ENCODE results near the gene MED25. TPM values are rescaled to one million over a fixed set of nuclear protein-coding genes. Genes with fewer than 3 reads are reported as not detected.

MED25 gene
- 16.1 TPM in 2 replicates for total RNA-seq (2014; rRNA removed; shearing (Covaris generic))

DNA sequence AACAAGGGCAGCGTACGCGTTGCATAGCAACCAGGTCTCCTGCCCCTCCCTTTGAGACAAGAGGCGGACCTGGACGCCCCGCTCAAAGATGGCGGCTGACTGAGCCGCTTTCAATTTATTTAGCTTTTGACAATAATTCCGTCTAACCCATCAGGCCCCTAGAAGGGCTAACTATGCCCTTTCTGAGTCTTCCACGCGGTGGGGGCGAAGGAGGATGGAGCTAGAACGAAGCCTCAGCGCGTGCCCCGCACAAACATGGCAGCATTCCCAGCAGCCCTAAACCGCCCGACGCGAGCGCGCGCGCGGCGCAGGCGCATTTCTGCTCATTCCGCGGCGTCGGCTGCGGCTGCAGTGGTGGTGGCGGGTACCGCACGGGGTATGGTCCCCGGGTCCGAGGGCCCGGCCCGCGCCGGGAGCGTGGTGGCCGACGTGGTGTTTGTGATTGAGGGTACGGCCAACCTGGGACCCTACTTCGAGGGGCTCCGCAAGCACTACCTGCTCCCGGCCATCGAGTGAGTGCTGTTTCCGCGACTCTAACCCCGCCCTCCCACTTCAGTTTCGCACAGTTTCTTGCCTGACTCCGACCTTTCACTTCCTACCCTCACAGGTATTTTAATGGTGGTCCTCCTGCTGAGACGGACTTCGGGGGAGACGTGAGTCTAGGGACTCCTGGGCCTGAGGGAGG is at the start of gene MED25:
MED25 (plus strand) TSS at position 326 of the 685 bp plus-strand sequence; CDS start at position 379, 53 bp downstream.
- DNase-seq (ENCODE audit: low spot score): peak; percentile 74

DNA sequence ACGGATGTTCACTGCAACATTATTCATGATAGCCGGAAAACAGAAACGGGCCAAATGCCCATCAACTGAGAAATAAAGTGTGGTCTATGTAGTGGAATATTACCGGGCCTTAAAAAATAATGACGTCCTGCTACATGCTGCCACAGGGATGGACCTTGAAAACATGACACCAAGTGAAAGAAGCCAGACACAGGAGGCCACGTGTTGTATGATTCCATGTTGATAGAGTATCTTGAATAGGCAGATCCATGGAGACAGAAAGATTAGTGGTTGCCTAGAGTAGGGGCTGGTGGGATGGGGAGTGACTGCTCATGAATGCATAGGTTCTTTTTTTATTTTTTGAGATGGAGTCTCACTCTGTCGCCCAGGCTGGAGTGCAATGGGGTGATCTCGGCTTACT is 47.6 kb upstream of the MED25 start:
- DNase-seq (ENCODE audit: low spot score): no peak

DNA sequence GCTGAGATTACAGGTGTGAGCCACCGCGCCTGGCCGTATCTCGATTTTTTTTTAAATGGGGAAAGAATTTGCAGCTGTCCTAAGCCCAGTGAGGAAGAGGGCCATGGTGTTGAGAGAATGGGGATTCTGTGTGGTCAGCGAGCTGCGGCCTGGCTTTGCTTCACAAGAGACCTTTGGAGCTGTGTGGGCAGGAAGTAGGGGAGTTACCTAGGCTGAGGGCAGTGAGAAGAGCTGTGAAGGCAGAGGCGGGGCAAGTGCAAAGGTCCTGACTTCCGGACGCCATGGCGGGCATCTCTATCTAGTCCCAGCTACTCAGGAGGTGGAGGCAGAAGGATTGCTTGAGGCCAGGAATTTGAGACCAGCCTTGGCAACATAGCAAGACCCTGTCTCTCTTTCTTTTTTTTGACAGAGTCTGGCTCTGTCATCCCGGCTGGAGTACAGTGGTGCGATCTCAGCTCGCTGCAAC is 46.4 kb upstream of the MED25 start:
- no peak for DNase-seq (ENCODE audit: low spot score)

DNA sequence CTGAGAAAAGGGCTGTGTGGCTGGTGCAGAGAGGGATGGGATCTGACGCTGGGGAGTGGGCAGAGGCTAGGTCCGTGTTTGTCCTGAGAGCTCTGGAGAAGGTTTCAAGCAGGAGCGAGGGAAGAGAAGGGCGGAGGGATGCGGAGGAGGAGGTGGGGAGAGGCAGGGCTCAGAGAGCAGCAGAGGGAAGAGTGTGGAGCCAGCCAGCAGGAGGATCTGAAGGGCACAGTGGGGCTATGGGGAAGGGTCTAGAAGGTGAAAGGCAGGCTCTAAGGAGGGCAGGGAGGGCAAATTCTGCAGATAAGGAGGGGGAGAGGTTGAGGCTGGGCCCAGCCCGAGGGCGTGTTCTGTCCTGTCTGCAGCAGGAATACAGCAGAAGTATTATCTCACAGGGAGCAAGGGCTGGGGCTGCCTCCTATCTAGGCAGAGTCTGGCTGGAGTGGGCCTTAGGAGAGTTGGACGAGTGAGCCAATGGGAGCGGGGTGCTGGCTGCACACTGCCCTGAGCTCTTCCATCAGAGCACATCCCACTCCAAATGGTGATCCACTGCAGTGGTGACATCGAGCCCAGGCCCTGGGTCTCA is 45.1 kb upstream of the MED25 start:
- DNase-seq (ENCODE audit: low spot score): no peak

DNA sequence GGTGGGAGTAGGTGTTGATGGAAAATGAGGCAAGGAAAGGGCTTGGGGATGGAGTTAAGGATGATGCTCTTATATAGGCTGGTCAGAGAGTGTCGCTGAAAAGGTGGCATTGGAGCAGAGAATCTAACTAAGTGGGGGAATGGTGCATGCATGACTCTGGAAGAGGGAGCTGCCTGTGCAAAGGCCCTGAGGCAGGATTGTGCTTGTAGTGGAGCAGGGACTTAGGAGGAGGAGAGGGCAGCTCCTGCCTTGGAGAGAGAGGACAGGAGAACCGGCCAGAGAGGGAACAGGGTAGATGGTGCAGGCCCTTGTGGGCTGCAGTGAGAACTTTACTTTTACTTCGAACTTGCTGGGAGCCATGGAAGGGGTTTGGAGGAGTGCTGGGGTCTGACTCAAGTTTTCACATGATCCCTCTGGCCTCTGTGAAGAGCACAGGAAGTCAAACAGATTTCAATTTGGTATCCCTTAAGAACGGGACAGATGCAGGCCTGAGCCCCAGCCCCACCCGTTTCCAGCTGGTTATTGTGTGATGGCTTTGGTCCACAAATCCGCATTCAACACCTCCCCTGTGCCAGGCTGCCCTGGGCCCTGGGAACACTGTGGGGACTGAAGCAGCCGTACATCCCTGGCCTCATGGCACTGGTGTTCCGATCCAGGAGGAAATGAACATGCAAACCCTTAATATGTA is 44.3 kb upstream of the MED25 start:
- no peak for DNase-seq (ENCODE audit: low spot score)

DNA sequence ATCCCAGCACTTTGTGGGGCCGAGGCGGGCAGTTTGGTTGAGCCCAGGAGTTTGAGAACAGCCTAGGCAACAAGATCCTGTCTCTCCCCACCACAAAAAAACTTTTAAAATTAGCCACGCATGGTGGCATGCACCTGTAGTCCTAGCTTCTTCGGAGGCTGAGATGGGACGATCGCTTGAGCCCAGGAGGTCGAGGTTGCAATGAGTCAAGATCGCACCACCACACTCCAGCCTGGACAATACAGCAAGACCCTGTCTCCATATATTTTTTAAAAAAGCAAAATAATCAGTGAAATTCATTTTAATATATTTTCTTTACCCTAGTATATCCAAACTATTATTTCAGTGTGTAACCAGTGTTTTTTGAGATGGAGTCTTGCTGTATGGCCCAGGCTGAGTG is 43.1 kb upstream of the MED25 start:
- DNase-seq (ENCODE audit: low spot score): no peak

DNA sequence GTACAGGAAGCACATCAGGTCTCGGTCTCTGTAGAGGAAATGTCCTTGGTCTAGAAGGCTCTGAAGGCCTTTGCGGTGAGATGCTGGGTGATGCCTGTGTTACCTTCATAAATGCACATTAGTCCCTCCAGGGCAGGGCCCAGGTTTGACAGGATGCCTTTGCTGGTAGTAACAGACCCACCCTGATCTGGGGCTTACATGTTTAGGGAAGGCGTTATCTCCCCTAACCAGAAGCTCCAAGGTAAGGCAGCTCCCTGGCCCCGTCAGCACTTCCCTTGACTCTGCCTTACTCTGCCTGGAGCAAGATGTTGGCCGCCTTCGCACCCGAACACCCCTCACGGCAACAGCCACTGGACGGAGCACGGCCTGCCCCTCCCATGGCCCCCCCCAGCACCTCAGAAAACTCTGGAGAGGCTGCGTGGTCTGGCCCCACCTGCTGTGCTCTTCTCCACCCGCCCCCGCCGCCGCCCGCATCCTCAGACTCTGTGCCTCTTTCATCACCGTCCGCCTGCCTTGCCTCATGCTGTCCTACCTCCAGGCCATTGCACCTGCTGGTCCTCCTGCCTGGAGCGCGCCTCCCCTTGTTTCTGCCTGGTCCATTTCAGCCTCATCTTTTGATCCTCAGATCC is 42.2 kb upstream of the MED25 start:
- no peak for DNase-seq (ENCODE audit: low spot score)

DNA sequence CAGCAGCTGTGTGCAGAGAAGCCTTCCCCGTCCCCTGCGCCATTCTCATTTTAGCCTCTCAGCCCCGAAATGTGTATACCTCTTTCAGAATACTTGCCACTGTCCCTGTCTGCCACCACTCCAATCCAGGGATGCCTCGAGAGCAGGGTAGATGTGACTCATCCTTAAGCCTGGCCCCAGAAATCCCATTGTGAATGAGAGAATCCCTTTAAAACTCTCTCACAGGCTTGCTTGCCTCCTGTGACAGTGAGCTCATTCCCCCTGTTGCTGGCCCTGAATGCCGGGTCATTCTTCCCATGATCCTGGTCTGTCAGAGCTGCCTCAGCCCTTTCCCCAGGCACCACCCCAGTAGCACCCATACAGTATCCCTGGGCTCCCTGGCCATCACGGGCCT is 41.7 kb upstream of the MED25 start:
- no peak for DNase-seq (ENCODE audit: low spot score)

DNA sequence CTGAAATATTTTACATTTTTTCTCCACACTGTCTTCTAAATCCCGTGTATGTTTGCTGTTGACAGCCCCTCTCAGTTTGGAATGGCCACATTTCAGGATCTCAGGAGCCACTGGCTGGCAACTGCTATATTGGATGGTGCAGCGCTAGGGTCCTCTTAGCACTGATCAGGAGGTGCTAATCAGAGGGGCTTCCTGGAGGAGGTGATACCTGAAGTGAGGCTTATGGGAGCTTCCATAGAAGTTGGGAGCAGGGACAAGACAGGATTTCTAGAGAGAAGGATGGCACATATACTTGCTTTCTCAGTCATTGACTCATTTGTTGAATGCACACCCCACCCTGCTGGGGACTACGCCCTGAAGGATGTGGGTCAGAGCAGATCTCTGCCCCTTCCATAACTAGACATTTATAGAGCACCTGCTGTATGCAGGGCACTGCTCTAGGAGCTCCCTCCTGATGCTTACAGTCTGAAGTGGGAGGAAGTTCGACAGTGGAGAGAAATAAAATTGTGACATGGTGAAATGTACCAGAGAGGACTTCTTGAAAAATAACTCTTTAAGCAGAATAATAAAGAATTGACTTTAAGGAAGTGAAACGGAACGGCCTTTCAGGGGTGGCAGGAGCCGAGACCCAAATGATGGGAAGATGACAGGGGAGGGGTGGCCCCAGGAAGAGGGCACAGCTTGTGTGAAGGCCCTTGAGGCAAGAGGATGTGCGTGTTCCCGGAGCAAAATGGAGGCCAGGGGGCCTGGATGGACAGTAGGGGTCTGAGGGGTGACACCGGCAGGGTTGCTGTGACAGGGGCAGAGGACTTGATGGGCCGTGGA is 38.1 kb upstream of the MED25 start:
- no peak for DNase-seq (ENCODE audit: low spot score)

DNA sequence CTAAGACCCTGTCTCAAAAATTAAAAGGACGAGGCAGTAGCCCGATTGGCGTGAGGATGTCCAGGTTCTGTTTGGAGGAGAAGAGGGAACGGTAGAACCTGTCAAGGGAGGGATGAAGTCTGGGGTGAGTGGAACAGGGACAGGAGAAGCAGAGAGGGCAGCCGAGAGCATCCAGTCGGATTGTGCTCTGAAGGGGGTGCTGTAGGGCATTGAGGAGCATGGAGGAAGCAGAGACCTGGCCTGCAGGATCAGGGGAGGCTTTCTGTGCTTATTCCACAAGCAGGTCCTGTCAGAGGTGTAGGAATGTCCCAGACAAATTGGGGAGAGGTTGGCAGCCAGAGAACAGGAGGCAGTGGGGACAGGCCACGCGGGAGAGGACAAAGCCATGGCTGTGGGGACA is 37.2 kb upstream of the MED25 start:
- DNase-seq (ENCODE audit: low spot score): no peak

DNA sequence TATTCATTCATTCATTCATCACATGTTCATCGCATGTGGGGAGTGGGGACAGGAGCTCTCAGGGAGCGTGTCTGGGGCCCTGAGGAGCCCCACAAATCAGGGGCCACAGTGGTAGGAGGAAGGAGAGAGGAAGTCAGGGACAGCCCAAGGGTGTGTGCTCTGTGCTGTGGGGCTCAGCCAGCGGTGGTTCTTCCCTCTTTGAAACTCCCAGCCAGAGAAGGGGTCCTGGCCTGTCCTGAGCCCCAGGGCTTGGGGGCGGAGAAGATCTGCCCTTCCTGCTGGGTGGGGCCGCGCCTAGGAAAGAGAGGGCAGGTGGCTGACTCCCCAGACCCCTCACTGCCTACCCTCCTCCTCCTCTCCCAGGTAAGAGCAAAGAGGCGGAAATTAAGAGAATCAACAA is 36.7 kb upstream of the MED25 start:
- DNase-seq (ENCODE audit: low spot score): no peak

DNA sequence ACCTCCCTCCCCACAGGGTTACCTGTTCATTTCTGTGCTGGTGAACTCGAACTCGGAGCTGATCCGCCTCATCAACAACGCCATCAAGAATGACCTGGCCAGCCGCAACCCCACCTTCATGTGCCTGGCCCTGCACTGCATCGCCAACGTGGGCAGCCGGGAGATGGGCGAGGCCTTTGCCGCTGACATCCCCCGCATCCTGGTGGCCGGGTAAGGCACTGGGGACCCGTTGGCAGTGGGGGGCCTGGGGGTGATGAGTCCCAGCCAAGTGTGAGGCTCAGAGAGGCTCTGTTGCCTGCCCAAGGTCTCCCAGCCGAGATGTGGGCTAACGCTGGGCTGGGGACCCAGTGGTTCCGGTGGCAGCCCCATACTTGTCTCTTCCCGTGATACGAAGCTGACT is 35.6 kb upstream of the MED25 start:
- no peak for DNase-seq (ENCODE audit: low spot score)

DNA sequence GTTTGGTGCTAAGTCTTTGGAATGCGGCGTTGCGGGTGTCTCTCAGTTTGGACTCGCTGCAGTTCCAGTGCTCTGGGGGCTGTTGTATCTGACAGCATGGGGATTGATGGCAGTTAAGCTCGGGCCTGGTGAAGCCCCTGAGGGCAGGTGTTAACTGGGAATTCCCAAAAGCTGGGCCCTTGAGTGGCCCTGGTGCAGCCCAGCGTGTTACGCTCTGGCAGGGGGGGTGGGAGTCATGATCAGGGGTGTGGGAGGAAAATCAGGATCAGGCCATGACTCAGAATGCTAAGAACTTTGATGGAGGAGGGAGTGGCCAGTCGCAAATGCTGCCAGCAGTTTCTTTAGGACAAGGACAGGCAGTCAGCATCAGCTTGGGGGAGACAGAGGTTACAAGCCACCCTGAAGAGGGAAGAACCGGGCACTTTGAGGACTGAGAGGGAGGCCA is 31.7 kb upstream of the MED25 start:
- no peak for DNase-seq (ENCODE audit: low spot score)

DNA sequence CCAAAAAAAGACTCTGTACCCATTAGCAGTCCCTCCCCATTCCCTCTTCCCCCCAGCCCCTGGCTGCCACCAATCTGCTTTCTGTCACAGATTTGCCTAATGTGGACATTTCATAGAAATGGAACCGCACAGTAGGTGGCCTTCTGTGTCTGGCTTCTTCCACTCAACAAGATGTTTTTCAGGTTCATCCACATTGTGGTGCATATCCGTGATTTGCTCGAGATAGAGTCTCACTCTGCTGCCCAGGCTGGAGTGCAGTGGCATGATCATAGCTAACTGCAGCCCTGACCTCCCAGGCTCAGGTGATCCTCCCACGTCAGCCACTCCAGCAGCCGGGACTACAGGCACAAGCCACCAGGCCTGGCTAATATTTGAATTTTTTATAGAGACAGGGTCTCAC is 30.3 kb upstream of the MED25 start:
- no peak for DNase-seq (ENCODE audit: low spot score)

DNA sequence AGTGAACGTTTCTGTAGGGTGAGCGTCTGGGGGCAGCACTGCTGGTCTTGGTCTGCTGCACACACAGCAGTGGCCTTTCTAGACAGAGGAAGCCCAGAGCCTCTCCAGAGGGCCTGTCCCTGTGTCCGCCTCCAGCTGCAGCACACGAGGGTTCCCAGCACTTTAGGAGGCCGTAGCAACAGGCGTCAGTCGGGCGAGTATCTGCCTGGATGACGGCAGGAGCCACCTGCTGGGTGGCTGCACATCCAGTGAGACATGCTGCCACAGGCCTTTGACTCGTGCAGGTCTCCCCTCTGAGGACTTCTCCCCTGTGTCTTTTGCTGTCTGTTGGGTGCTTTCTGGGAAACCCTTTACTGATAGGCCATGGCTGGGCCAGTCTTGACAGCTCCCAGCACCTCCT is 29.2 kb upstream of the MED25 start:
- DNase-seq (ENCODE audit: low spot score): no peak

DNA sequence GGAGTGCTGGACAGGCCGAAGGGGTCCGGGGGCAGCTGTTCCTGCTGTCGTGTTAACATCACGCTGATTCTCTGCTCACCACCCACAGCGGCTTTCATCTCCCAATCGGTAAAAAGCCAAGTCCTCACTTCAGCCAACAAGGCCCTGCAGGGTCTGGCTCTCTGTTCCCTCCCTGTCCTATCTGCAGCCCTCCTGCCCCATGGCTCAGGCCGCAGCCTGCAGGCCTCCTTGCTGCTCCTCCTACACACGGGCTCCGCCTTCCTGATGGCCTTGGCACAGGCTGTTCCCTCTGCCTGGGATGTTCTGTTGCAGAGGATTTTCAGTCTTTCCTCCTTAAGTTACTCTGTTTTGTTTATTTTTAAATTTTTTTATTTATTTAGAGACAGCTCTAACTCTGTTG is 27.2 kb upstream of the MED25 start:
- no peak for DNase-seq (ENCODE audit: low spot score)

DNA sequence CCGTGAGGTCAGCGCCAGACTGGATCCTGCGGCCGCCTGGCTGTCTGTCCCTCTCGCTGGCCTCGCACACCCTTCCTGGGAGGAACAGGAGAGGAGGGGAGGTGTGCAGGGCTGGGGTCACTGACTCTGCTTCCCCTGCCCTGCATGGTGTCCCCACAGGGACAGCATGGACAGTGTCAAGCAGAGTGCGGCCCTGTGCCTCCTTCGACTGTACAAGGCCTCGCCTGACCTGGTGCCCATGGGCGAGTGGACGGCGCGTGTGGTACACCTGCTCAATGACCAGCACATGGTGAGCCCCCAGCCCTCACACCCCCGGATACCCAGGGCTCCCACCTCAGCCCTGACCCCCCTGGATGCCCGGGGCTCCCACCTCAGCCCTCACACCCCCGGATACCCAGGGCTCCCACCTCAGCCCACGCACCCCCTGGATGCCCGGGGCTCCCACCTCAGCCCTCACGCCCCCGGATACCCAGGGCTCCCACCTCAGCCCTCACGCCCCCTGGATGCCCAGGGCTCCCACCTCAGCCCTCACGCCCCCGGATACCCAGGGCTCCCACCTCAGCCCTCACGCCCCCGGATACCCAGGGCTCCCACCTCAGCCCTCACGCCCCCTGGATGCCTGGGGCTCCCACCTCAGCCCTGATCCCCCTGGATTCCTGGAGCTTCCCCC is 26.2 kb upstream of the MED25 start:
- DNase-seq (ENCODE audit: low spot score): no peak

DNA sequence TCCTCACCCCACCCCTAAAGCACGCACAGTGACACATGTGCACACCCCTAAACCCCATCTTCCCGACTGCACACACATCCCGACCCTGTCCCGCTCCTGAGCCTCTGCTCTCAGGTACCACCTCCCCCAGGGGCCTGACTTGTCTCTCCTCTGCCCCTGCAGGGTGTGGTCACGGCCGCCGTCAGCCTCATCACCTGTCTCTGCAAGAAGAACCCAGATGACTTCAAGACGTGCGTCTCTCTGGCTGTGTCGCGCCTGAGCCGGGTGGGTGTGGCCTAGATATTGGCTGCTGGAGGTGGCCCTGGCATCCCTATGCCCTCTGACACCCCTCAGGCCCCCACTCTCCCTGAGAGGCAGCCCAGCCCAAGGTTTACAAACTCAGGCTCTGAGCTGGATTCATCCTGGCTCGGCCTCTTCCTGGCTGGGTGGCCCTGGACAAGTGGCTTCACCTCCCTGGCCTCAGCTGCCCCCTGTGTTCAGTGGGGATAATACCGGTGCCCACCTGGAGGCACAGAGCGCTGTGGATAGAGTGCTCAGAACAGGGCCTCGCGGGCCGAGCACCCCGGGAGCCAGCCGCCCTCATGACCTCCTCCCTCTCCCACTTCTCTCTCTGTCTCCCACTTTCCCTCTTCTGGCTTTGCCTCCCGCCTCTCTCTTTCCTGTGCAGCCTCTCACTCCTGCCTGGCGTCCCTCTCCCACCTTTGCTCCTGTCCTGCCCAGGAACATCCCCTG is 25.1 kb upstream of the MED25 start:
- DNase-seq (ENCODE audit: low spot score): no peak

DNA sequence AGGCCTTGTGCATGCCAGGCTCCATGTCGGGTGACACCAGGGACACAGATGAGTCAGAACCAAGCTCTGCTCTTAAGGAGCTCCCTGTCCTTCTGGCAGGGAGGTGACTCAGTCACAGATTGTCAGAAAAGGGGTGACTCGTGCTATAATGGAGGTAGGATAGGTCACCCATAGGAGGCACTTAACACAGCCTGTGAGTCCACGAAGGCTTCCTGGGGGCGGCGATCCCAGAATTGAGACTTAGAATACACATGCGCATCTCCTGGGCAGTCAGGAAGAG is 24.6 kb upstream of the MED25 start:
- peak; percentile 42 for DNase-seq (ENCODE audit: low spot score)

DNA sequence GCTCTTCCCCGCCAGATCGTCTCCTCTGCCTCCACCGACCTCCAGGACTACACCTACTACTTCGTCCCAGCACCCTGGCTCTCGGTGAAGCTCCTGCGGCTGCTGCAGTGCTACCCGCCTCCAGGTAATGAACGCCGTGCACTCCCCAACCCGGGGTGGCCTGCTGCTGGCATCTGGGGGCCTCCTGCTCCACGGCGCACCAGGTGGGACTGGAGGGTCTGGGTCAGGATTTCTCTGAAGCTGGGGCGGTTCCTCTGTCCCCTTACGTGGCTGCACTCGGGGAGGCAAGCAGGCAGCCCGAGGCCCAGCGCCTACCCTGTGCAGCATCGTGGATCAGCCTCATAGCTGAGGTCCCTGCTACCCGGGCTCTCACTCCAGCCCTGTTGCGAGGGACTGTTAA is 22.5 kb upstream of the MED25 start:
- DNase-seq (ENCODE audit: low spot score): no peak

DNA sequence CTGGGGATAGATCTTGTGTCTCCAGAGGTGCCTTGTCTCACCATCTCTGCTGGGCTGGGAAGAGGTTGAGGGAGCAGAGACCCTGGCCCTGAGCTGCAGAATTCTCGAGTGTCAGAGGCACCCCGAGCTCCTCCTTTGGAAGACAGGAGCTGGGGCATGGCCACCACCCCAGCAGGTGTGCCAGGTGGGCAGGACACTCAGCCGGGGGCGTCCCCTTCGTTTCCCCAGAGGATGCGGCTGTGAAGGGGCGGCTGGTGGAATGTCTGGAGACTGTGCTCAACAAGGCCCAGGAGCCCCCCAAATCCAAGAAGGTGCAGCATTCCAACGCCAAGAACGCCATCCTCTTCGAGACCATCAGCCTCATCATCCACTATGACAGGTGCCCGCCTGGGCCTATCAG is 19.5 kb upstream of the MED25 start:
- DNase-seq (ENCODE audit: low spot score): no peak

Data from H4 (cell line).